Measurements from ENCODE around the gene NUDT7. TPM values are rescaled to one million over a fixed set of nuclear protein-coding genes. Genes with fewer than 3 reads are reported as not detected.

Gene NUDT7
- total RNA-seq, 4 donors from 2014 or later: 2.3 to 10.1 (median 6.3) TPM

DNA sequence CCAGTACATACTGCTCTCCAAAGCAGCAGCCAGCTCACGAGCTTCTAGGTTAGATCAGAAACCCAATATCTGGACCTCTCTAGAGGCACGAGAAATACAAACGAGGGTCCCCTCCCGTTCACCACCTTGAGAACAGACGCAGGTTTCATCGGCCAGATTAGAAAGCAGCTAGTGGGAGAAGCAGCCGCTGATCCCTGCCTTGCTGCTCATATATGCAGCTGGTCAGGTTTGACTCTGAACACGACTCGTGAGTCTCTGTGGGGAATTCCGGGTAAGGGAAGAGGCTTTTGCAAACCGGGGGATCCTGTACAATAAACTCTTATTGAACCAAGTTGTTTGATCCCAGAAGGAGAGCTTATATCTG lies 67.7 kb downstream of the NUDT7 start:
- Histone ChIP-seq H3K27me3 (peaks cover 13 to 71% (median 15%) of the 10 kb centered on the region in 4 donors), H3K4me1 (peaks cover 8 to 18% (median 9%) of the 10 kb centered on the region in 3 donors), H3K36me3 (no peaks in the 10 kb centered on the region), H3K27ac (no peak overlapping the region), H3K9me3 (no peaks in the 10 kb centered on the region), H3K4me3 (no peak overlapping the region)
- WGBS, 2 donors: 15 to 30% methylated on average over 2 to 10 of the region's 11 CpGs
- intact Hi-C loops (cut with DNase I): no loop called here
- no peak for DNase-seq
- TF ChIP-seq, protein P1, sequence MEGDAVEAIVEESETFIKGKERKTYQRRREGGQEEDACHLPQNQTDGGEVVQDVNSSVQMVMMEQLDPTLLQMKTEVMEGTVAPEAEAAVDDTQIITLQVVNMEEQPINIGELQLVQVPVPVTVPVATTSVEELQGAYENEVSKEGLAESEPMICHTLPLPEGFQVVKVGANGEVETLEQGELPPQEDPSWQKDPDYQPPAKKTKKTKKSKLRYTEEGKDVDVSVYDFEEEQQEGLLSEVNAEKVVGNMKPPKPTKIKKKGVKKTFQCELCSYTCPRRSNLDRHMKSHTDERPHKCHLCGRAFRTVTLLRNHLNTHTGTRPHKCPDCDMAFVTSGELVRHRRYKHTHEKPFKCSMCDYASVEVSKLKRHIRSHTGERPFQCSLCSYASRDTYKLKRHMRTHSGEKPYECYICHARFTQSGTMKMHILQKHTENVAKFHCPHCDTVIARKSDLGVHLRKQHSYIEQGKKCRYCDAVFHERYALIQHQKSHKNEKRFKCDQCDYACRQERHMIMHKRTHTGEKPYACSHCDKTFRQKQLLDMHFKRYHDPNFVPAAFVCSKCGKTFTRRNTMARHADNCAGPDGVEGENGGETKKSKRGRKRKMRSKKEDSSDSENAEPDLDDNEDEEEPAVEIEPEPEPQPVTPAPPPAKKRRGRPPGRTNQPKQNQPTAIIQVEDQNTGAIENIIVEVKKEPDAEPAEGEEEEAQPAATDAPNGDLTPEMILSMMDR (IDR thresholded peaks at IDR 0.05): no peak

DNA sequence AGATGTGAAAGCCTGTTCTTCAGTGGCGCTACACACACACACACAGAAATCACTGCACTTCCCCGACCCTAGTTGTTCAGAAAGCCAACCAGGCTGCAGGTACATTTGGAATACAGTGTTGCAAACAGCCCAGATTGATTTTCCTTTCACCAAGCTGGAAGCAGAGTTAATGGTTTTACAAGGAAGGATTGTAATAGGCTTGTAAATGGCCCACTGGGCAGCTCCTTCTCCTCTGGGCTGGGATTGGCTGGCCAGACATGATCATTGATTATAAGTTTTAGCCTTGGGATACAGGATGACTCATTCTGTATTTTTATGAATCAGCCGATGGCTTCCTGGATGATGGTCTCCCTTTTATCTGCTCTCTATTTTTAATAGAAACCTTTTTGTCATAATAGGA lies 68.6 kb downstream of the NUDT7 start:
- H3K27me3 ChIP-seq: peaks cover 13 to 65% (median 15%) of the 10 kb centered on the region in 4 donors
- TF ChIP-seq, protein P1 (IDR thresholded peaks at IDR 0.05): no peak
- TF ChIP-seq POLR2A (IDR thresholded peaks at IDR 0.05): no peak
- no peaks in the 10 kb centered on the region for H3K9me3 ChIP-seq
- WGBS, 2 donors: 61 to 68% methylated on average over 3 of the region's 3 CpGs
- no peak overlapping the region for H3K4me3 ChIP-seq
- intact Hi-C loops (cut with DNase I): no loop called here
- H3K4me1 ChIP-seq: peaks cover 8 to 18% (median 9%) of the 10 kb centered on the region in 3 donors
- H3K27ac ChIP-seq: no peak overlapping the region
- no peak for DNase-seq
- no peaks in the 10 kb centered on the region for H3K36me3 ChIP-seq

Other genes starting within 250 kb of the NUDT7 start
- under 1 TPM in 1 of 4 donors, not detected in 3; 0.56 TPM for gene VAT1L, start 66.0 kb downstream of the NUDT7 start, total RNA-seq

All from esophagus squamous epithelium (tissue), 5 donors.